GM19324 (cell line): ENCODE data around the gene MS4A8.
A peak's percentile ranks its signal among the peaks of the same experiment; 100 is the strongest.

Experiments
- ATAC-seq: cut with Tn5 transposase; IDR thresholded peaks from one replicate; pipeline ENCODE4 v1.9.1; 2021; ENCODE audit warnings: mild to moderate bottlenecking, moderate library complexity; ENCODE audit not compliant: unreplicated experiment, low FRiP score

Gene MS4A8

DNA sequence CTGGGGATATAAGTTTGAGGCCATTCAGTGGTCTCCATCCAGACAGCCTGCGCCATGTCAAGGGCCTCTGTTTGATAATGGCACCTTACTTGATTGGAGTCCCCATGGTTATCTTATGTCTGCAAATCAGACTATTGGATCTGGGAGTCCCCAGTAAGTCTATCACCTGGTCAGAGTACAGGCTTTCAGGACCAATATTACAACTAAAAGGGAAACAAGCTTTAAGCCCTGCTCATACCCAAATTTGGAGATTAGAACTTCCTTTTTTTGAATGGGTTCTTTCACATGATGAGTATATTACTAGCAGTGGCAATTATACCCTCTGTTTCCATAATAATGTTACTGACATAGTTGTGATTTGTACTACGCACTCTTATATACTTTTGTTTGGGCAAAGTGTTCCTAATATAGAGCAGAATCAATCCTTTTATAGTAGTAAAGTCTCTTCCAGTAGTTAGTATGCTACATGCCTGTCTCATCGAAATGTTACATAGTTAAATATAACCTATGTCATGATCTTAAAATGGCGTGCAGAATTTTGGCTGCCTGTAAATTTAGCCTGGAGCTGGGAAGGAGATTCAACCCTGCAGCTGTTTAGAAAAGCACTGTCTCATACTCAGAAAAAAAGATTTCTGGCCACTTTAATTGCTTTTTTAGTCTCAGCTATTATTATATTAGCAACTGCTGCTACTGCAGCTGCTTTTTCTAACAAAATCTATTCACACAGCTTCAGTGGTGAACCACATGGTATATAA lies 62.2 kb downstream of the MS4A8 start:
- ATAC-seq, result no peak

GRCh38 chr11:60762851-60763691 lies 63.7 kb downstream of the MS4A8 start:
- ATAC-seq, result peak; percentile 77

DNA sequence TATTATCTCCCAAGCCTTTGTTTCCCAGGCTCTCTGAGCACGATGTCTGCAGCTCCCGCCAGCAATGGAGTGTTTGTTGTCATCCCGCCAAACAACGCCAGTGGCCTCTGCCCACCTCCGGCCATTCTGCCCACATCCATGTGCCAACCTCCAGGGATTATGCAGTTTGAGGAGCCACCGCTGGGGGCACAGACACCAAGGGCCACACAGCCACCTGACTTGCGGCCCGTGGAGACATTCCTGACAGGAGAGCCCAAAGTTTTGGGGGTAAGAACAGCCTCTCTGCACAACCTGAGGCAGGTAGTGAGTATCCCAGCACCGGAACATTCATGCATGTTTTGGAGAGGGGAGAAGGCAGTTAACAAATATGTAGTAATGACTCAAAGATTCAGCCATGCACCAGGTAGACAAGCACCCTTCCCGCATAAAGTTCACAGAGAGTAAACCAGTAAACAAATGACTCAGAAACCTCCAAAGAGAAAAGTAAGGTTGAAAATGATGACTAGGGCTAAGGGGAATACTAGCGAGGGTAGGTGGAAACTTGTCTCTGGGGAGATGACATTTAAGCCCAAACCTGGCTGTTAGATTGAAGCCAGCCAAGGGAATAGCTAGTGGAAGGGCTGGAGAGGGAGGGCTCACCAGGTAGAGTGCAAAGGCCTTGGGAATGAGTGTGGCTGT lies 64.4 kb downstream of the MS4A8 start:
- no peak for ATAC-seq

- ATAC-seq, result no peak
Observed at GRCh38 chr11:60764879-60765278, 65.5 kb downstream of the MS4A8 start.

DNA sequence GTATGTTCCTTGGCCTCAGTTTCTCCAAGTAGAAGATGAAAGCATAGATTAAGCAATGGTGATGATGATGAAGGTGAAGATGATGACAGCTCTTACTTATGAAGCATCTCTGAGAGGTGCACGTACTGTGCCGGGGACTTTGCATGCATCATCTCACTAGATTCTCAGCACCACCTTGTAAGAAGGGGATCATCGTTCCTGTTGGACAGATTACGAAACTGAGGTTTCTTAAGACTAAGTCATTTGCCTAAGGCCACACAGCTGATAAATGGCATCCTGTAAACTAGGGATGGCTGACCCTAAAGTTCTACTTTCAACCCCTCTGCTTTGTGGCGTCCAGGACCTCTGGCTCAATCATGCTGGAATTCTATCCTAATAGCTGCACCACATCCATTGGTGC lies 65.9 kb downstream of the MS4A8 start:
- no peak for ATAC-seq
